K562 (cell line): ENCODE measurements around the gene ZBTB16. TPM values are rescaled to one million over a fixed set of nuclear protein-coding genes. Genes with fewer than 3 reads are reported as not detected.

Experiments used
- ATAC-seq: fragments of 200-7000 bp; cut with Tn5 transposase; 3 replicates; pipeline ENCODE4 v1.9.1; 2020; ENCODE audit warnings: moderate library complexity
- BruUV-seq: library from RNA; stranded (reverse); fragments of 400-500 nt; replicated peaks from 2 replicates; lab custom pipeline; 2021; lab: Mats Ljungman, UMichigan
- CTCF ChIA-PET: fragments of 300-600 bp; formaldehyde crosslinking; extraction: SDS; loops from one replicate; lab custom pipeline; 2021; ENCODE audit warnings: low intra/inter-chr PET ratio; lab: Yijun Ruan, JAX
- POLR2A ChIA-PET: fragments of 300-600, 350-650 bp; sonication (Branson Sonifier 250); formaldehyde crosslinking; extraction: SDS; loops from one replicate; lab custom pipeline; 2021; ENCODE audit warnings: antibody characterized with exemption, inconsistent platforms; lab: Yijun Ruan, JAX
- DNase-seq, 4 experiments: peaks; one replicate each; pipeline versions ENCODE4 v3.0.0 to v3.0.0-alpha.2; 2011 to 2018; ENCODE audit warnings: low spot score in 3 of 4, mixed read lengths in 3 of 4; ENCODE audit errors: extremely low read depth in 1 of 4
- FAIRE-seq: peaks from 2 replicates; lab custom pipeline; 2011; peaks lifted over from hg19 to GRCh38; lab: Jason Lieb, UNC
- H2AFZ ChIP-seq: 2 replicates; pipeline ENCODE4 v1.6.0; 2011; ENCODE audit warnings: low read depth, low read length, control low read depth, inconsistent platforms
- H3K27ac ChIP-seq: fragments of 200-600 bp; 3 replicates; pipeline ENCODE4 v1.8.0; 2011; ENCODE audit warnings: low read depth, mild to moderate bottlenecking, control low read depth, inconsistent platforms, low read length, moderate library complexity, mixed read lengths; ENCODE audit errors: extremely low read depth
- H3K27me3 ChIP-seq, 2 experiments: fragments of 300-600 bp in 1 of 2; 2 replicates in 1 of 2; 3 replicates in 1 of 2; pipeline versions ENCODE4 v1.6.0 to v1.8.0; 2011; ENCODE audit warnings: inconsistent platforms in 2 of 2, low read length in 2 of 2, mild to moderate bottlenecking in 1 of 2, mixed read lengths in 1 of 2, moderate library complexity in 1 of 2; ENCODE audit not compliant: control insufficient read depth in 2 of 2, insufficient read depth in 2 of 2
- H3K36me3 ChIP-seq: fragments of 300-600 bp; 3 replicates; pipeline ENCODE4 v1.8.0; 2011; ENCODE audit warnings: mild to moderate bottlenecking, low read length, inconsistent platforms; ENCODE audit not compliant: control insufficient read depth, insufficient read depth
- H3K4me1 ChIP-seq, 2 experiments: fragments of 200-600 bp in 1 of 2; replicated peaks in 1 of 2; 2 replicates in 1 of 2; 3 replicates in 1 of 2; pipeline versions ENCODE4 v1.5.1 to v1.8.0; 2011; ENCODE audit warnings: inconsistent platforms in 2 of 2, low read length in 2 of 2, mild to moderate bottlenecking in 1 of 2, mixed read lengths in 1 of 2, moderate library complexity in 1 of 2; ENCODE audit not compliant: control insufficient read depth in 2 of 2, insufficient read depth in 2 of 2
- H3K4me2 ChIP-seq: 2 replicates; pipeline ENCODE4 v1.6.1; 2011; ENCODE audit warnings: low read length, control low read depth, inconsistent platforms, mixed read lengths; ENCODE audit not compliant: insufficient read depth
- H3K4me3 ChIP-seq: fragments of 200-600 bp; sonication (generic), shearing (Covaris generic); 2 replicates; pipeline ENCODE4 v1.5.1; 2016; ENCODE audit warnings: control low read depth, inconsistent platforms
- H3K79me2 ChIP-seq: fragments of 200-600 bp; 3 replicates; pipeline ENCODE4 v1.8.0; 2011; ENCODE audit warnings: low read length, inconsistent platforms; ENCODE audit not compliant: control insufficient read depth, insufficient read depth
- H3K9ac ChIP-seq, 2 experiments: 2 replicates each; pipeline versions ENCODE4 v1.6.0 to v1.6.1; 2011; ENCODE audit warnings: low read depth in 2 of 2, low read length in 2 of 2, control low read depth in 1 of 2, inconsistent platforms in 1 of 2, mild to moderate bottlenecking in 1 of 2, mixed read lengths in 1 of 2; ENCODE audit not compliant: insufficient read depth in 1 of 2
- H3K9me1 ChIP-seq: one replicate; pipeline ENCODE4 v1.6.0; 2011; ENCODE audit warnings: inconsistent platforms, mild to moderate bottlenecking, low read length, moderate library complexity; ENCODE audit not compliant: control insufficient read depth, insufficient read depth
- H3K9me3 ChIP-seq: replicated peaks from 2 replicates; pipeline ENCODE4 v1.5.1; 2011; ENCODE audit warnings: low read depth, low read length, inconsistent platforms; ENCODE audit not compliant: control insufficient read depth, insufficient read depth
- H4K20me1 ChIP-seq: replicated peaks from 2 replicates; pipeline ENCODE4 v1.6.1; 2011; ENCODE audit warnings: low read length, inconsistent platforms, mixed read lengths; ENCODE audit not compliant: control insufficient read depth, insufficient read depth
- ASH1L ChIP-seq: fragments of 450-650 bp; IDR thresholded peaks from 2 replicates; pipeline ENCODE4 v1.6.1; 2018; ENCODE audit warnings: borderline replicate concordance, mild to moderate bottlenecking, low read depth; ENCODE audit not compliant: partially characterized antibody
- CBFA2T3 ChIP-seq: fragments of 450-650 bp; IDR thresholded peaks from 2 replicates; pipeline ENCODE4 v1.6.1; 2017
- JUN ChIP-seq, 2 experiments: sonication (generic) in 1 of 2; formaldehyde crosslinking in 1 of 2; IDR thresholded peaks; 2 replicates each; pipeline versions ENCODE4 v1.6.1 to v1.8.0; 2012 to 2022; ENCODE audit warnings: borderline replicate concordance in 2 of 2, mild to moderate bottlenecking in 2 of 2, improper control_type of control experiment in 1 of 2, low read depth in 1 of 2, low read length in 1 of 2, missing genetic modification reagents in 1 of 2
- RUNX1 ChIP-seq: sonication (generic); IDR thresholded peaks from 2 replicates; pipeline ENCODE4 v1.6.1; 2016; ENCODE audit warnings: antibody characterized with exemption, low read depth
- ZNF507 ChIP-seq: conservative IDR thresholded peaks from 2 replicates; pipeline ENCODE4 v1.6.1; 2017; ENCODE audit warnings: missing genetic modification characterization, missing compliant biosample characterization
- WGBS: fragments of 100-300 bp; shearing (Covaris generic); methylation state at CpG from one replicate; pipeline ENCODE4 v1.1.6; 2016; ENCODE audit warnings: low coverage, mixed read lengths; ENCODE audit not compliant: insufficient coverage; ENCODE audit errors: missing lambda C conversion rate; 5-methylcytosine and 5-hydroxymethylcytosine counted together
- in situ Hi-C: fragments of 300-500 bp; cut with MboI; formaldehyde crosslinking; loops from 4 replicates; pipeline ENCODE4 v1.15.0; 2018; ENCODE audit warnings: inconsistent platforms, mixed read lengths
- intact Hi-C: fragments of 100-400 bp; cut with micrococcal nuclease; formaldehyde crosslinking; loops from 2 replicates; pipeline ENCODE4 v1.14.2; 2022
- polyA plus RNA-seq, 8 experiments: library from polyadenylated mRNA; depleted of rRNA in 4 of 8; stranded (reverse) in 5 of 8; unstranded in 3 of 8; fragments of >200 nt; fragmentation: Nextera tagmentation in 2 of 8; fragmentation: Illumina TruSeq in 1 of 8; extraction: Ambion mirVana in 2 of 8; extraction: Trizol in 1 of 8; gene quantifications; 2 replicates each; pipeline versions ENCODE4 v1.2.1 to v1.2.3, GENCODE V29; 2011 to 2014; ENCODE audit warnings: inconsistent platforms in 1 of 8, missing spikeins in 1 of 8
- total RNA-seq, 7 experiments: library from RNA; depleted of rRNA in 6 of 7; stranded (reverse); fragments of >200 nt in 6 of 7; fragmentation: Illumina TruSeq in 2 of 7; extraction: Trizol in 2 of 7; gene quantifications; 2 replicates each; pipeline versions ENCODE4 v1.2.1 to v1.2.3, GENCODE V29; 2011 to 2021; ENCODE audit warnings: low replicate concordance in 1 of 7

The ZBTB16 gene
- total and polyA plus RNA-seq, 9 of the 15 experiments (the other 6 are each of a cell fraction or from before 2014, with no cell fraction given) = 0.06 to 0.40 (median 0.24) TPM; not detected in 4

DNA sequence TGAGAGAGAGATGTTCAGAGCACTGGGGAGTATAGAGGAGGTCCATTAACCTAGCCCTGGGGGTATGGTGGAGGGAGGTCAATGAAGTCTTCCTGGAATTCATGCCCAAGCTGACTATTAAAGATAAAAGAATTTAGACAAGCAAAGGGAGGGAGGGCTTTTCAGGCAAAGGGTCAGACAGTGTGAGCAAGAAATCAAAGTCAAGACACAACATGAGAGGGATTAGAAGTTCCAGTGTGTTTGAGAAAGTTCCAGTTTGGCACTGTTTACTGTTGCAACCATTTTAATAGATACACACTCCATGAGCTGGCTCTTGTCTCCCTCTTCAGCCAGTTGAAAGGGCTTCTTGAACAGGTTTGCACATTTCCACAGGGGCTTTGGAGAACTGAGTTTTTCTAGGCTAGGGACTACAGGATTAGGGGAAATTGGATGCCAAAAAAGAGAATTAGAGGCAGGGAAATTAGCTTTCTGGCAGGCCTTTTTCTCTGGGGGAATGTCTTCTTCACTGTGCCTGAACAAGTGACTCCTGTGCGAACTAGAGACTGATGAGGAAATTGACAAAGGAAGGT, 222.0 kb downstream of the ZBTB16 start:
- Histone ChIP-seq H3K4me2 (no peak overlapping the region), H4K20me1 (no peaks in the 10 kb centered on the region), H3K4me3 (no peak overlapping the region), H3K27ac (no peak overlapping the region), H3K27me3 (peaks cover 3 to 5% of the 10 kb centered on the region in 2 experiments; a peak in 2 of 5 replicates), H3K79me2 (no peaks in the 10 kb centered on the region), H3K9me3 (no peaks in the 10 kb centered on the region), H2AFZ (no peak overlapping the region; the same call in 1 of the 2 replicates), H3K9ac (no peak overlapping the region), H3K4me1 (peaks cover 0 to 4% of the 10 kb centered on the region in 2 experiments; a peak in 1 of 5 replicates), H3K36me3 (no peaks in the 10 kb centered on the region), H3K9me1 (no peaks in the 10 kb centered on the region)
- 42% methylated on average over 1 of the region's 1 CpG for WGBS
- in situ Hi-C loops = loop anchor here (10.0 kb wide), 2 partner anchors 483 to 1447 kb away; no protein-coding TSS in a partner anchor
- ATAC-seq = no peak; the same call in 2 of the 3 replicates
- ChIA-PET POLR2A (interaction anchor here (0.8 to 1.0 kb wide), 3 partner anchors 12 to 114 kb away, joined by 3 to 4 read pairs (median 4); no protein-coding TSS in a partner anchor), CTCF (interaction anchor here (2.8 kb wide), 1 partner anchor 481 kb away, joined by 16 read pairs; no protein-coding TSS in a partner anchor)
- BruUV-seq = no TSS peak
- intact Hi-C loops = loop anchor here (2.0 kb wide), 1 partner anchor 119 kb away; the partner anchor contains the start of genes C11orf71 and RBM7
- no peak for FAIRE-seq
- TF ChIP-seq CBFA2T3 (peak; percentile 7; the same call in 1 of the 2 replicates), ZNF507 (tag) (no peak), JUN (IDR thresholded peaks at IDR 0.05; ENCODE audit: borderline replicate concordance, low read depth, low read length) (no peak), JUN (CRISPR knock-in tag; IDR thresholded peaks at IDR 0.05; ENCODE audit: borderline replicate concordance) (no peak), ASH1L (no peak), RUNX1 (no peak)
- DNase-seq = no peak
